Fibroblast of peridontal ligament (primary cell): ENCODE data around the gene BASP1.
"Not testable (repeated sequence)": the region's sequence is repeated elsewhere in the genome, so short reads cannot be mapped to it uniquely, and the experiment has no call there.

Experiments
- DNase-seq: peaks from one replicate; pipeline ENCODE4 v3.0.0-alpha.2; 2010; ENCODE audit errors: extremely low read depth

The BASP1 gene

GRCh38 chr5:17316970-17317459 lies 99.6 kb downstream of the BASP1 start:
- DNase-seq, result peak; percentile 57

- DNase-seq, result no peak
Observed at GRCh38 chr5:17317473-17317872, 100.0 kb downstream of the BASP1 start.

- DNase-seq, result not testable (repeated sequence)
Observed at GRCh38 chr5:17319095-17319494, 101.7 kb downstream of the BASP1 start.

GRCh38 chr5:17325770-17326599 lies 108.6 kb downstream of the BASP1 start:
- DNase-seq, result no peak
